Esophagus mucosa (tissue), 1 donor: ENCODE data around the gene TMEM214. TPM values are rescaled to one million over a fixed set of nuclear protein-coding genes. Genes with fewer than 3 reads are reported as not detected.
A peak's percentile ranks its signal among the peaks of the same experiment; 100 is the strongest.

Experiments used
- ATAC-seq: fragments of 200-7000 bp; cut with Tn5 transposase; one replicate; pipeline ENCODE4 v1.9.1; 2020
- total RNA-seq: library from RNA; stranded (reverse); gene quantifications from one replicate; pipeline ENCODE4 v1.2.4, GENCODE V29; 2023
- donor health status: DM: yes; HTN: yes; CAD: no.

Gene TMEM214
- total RNA-seq, 1 donor from 2014 or later: 29.7 TPM

DNA sequence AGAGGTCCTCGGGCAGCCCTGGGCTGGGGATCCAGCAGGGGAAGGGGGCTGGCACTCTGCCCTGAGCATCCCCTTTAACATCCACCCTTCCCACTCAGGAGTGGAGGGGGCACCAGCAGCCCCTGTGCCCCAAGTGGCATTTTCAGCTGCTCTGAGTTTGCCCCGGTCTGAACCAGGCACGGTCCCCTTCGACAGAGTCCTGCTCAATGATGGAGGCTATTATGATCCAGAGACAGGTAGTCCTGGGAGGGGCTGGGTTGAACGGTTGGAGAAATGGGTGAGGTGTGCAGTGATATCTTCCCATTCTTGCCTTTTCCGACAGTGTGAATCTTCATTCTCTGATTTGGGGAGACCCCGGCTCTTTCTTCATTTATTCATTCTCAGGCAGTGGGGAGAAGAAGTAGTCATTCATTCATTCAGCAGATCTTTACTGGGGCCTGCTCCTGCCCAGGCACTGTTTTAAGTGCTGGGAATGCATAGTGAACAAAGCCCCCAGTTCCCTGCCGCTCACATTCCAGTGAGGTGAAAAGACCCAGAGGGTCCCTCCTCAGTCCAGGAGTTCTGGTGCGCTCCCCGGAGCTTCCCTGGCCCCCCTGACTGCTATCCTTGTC is 52.4 kb downstream of the TMEM214 start:
- no peak for ATAC-seq

DNA sequence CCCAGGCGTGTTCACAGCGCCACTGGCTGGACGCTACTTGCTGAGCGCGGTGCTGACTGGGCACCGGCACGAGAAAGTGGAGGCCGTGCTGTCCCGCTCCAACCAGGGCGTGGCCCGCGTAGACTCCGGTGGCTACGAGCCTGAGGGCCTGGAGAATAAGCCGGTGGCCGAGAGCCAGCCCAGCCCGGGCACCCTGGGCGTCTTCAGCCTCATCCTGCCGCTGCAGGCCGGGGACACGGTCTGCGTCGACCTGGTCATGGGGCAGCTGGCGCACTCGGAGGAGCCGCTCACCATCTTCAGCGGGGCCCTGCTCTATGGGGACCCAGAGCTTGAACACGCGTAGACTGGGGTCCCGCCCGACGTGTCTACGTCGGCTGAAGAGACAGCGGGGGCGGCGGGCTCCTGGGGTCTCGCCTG is 52.9 kb downstream of the TMEM214 start:
- peak; percentile 24 for ATAC-seq

DNA sequence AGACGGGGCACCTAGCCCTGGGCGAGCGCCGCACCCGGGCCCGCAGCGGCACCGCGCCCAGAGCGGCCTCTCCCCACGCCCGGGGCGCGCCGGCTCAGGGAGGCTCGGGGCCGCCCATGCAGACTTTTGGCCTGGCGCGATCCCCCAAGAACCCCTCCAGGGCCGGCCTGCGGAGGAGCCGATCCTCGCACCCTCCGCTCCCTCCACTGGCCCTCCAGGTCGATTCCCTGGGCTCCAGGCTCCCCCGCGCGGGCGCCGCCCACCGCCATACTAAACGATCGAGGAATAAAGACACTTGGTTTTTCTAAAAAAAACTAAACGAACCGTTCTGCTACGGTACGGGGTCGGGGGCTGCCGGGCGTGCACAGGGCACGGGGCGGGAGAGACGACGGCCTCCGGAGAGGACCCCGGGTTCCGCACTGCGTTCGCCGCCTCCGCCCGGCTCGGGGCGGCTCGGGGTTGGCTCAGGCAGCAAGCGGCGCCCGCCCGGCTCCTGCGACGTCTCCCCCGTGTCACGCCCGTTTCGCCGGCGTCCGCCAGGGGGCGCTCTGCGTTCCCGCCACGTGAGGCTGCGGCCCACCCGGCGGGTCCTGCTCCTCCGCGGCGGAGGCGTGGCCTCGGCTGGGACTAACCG is 53.4 kb downstream of the TMEM214 start:
- peak; percentile 88 for ATAC-seq

DNA sequence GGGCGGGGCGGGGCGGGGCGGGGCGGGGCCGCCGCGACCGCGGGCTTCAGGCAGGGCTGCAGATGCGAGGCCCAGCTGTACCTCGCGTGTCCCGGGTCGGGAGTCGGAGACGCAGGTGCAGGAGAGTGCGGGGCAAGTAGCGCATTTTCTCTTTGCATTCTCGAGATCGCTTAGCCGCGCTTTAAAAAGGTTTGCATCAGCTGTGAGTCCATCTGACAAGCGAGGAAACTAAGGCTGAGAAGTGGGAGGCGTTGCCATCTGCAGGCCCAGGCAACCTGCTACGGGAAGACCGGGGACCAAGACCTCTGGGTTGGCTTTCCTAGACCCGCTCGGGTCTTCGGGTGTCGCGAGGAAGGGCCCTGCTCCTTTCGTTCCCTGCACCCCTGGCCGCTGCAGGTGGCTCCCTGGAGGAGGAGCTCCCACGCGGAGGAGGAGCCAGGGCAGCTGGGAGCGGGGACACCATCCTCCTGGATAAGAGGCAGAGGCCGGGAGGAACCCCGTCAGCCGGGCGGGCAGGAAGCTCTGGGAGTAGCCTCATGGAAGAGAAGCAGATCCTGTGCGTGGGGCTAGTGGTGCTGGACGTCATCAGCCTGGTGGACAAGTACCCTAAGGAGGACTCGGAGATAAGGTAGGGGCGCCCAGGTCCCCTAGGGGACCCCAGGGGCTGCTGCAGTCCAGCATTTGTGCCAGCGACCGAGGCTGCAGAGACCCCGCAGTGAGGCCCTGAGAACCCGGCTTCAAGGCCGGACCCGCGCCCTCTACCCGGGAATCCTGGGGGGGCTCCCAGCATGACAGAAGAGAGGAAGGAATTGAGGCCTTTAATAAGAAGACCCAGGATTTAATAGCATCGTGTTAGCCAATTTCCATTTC is 54.2 kb downstream of the TMEM214 start, which contains the start of gene KHK:
KHK (plus strand) TSS at position 49 of the 870 bp plus-strand sequence; CDS start at position 537, 488 bp downstream.
- peak; percentile 16 for ATAC-seq

DNA sequence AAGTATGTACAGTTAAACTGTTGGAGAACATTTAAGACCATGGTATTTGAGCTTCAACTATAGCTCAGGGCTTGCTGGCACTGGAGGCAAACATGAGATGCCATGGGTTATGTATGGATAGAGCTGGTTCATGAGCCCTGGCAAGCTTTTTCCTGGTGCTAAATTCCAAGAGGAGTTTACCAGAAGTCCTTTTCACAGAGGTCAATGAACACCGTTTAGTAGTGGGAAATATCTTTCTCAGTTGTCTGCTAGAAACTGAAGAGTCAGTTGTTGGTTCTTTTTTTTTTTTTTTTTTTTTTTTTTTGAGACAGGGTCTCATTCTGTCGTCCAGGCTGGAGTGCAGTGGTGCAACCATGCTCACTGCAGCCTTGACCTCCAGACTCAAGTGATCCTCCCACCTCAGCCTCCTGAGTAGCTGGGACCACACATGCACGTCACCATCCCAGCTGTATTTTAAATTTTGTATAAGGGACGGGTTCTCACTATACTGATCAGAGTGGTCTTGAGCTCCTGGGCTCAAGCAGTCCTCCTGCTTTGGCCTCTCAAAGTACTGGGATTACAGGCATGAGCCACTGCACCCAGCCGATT is 55.2 kb downstream of the TMEM214 start:
- ATAC-seq: no peak

DNA sequence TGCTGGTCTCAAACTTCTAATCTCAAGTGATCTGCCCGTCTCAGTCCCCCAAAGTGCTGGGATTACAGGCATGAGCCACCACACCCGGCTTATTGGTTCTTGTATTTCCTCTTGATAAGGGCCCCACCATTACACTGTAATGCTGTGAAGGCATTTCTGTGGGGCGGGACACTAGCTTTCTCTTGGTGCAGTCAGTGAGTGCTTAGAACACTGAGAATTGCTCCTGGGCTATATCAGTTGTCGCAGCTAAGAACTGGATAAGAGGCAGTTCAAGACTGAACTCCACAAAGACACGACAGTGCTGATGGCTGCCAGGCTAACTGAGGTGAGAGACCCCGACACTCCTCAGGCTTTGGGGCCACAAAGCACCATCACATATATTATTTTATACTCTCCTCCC is 55.9 kb downstream of the TMEM214 start:
- ATAC-seq: no peak

DNA sequence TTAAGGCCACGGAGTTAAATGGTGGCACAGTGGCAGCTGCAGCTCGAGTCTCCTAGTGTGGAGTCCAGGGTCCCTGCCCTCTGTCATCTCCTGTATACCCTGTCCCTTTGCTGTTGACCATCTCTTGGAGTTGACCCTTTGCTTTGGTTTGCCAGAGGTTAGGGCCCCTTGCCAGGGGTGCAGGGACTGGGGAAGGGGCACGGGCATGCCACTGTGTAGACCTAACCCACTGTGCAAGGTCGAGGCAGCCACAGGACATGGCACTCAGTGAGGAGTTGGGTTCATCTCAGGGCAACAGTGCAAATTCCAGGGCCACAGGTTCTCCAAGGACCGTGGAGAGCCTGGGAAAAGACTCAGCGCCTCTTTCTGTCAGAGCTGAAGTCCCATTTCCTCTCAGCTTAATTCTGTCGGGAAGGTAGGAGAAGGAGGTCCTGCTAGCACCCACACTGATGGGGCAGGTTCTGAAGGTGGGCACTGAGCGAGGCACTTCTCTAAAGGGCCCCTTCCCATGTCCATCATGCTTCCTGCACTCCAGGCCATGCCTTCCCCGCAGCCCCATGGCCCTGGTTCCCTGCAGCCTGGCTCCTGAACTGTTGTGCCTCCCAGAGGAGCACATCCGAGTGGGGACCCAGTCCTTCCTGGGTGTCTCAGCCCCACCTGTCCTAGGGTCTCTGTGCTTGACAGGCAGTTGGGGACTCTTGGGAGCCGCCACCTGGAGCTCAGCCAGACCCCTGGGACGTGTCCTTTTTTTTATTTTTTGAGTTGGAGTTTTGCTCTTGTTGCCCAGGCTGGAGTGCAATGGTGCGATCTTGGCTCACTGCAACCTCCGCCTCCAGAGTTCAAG is 56.6 kb downstream of the TMEM214 start:
- ATAC-seq: no peak

Other genes starting within 250 kb of the TMEM214 start
- gene CENPA, start 246.9 kb upstream of the TMEM214 start, total RNA-seq: 10.2 TPM
- not detected for gene DPYSL5, start 184.8 kb upstream of the TMEM214 start, total RNA-seq
- 6.9 TPM for gene MAPRE3, start 62.3 kb upstream of the TMEM214 start, total RNA-seq
- gene AGBL5, start 18.7 kb downstream of the TMEM214 start, total RNA-seq: 14.1 TPM
- 258 TPM for gene OST4, start 38.7 kb downstream of the TMEM214 start, total RNA-seq
- 3.0 TPM for gene EMILIN1, start 45.6 kb downstream of the TMEM214 start, total RNA-seq
- gene KHK, start 53.8 kb downstream of the TMEM214 start, total RNA-seq: 3.5 TPM
- 0.96 TPM for gene CGREF1, start 86.2 kb downstream of the TMEM214 start, total RNA-seq
- gene ABHD1, start 90.8 kb downstream of the TMEM214 start, total RNA-seq: not detected
- 26.5 TPM for gene PREB, start 101.7 kb downstream of the TMEM214 start, total RNA-seq
- not detected for gene PRR30, start 106.4 kb downstream of the TMEM214 start, total RNA-seq
- not detected for gene TCF23, start 116.0 kb downstream of the TMEM214 start, total RNA-seq
- 75.0 TPM for gene ATRAID, start 179.1 kb downstream of the TMEM214 start, total RNA-seq
- 15.6 TPM for gene SLC5A6, start 179.3 kb downstream of the TMEM214 start, total RNA-seq
- gene CAD, start 184.4 kb downstream of the TMEM214 start, total RNA-seq: 26.7 TPM
- not detected for gene SLC30A3, start 230.1 kb downstream of the TMEM214 start, total RNA-seq
- not detected for gene DNAJC5G, start 242.5 kb downstream of the TMEM214 start, total RNA-seq
- 0.16 TPM for gene TRIM54, start 249.5 kb downstream of the TMEM214 start, total RNA-seq